NCI-H146 treated with DMSO at 0.1 percent for 48 hours (cell line): ENCODE measurements around the gene RNF182.
"Not testable (repeated sequence)": the region's sequence is repeated elsewhere in the genome, so short reads cannot be mapped to it uniquely, and the experiment has no call there.

Experiments
- DNase-seq: peaks from one replicate; lab custom pipeline; 2025; ENCODE audit not compliant: unreplicated experiment; lab: John Stamatoyannopoulos, UW

The RNF182 gene

GRCh38 chr6:13924949-13925881 is at the start of gene RNF182:
Gene RNF182, plus strand, starts transcription at chr6:13924952. Its CDS starts 52,168 bp downstream, at chr6:13977120.
- DNase-seq, result peak; percentile 50

GRCh38 chr6:13877051-13877450 is 47.7 kb upstream of the RNF182 start:
- no peak for DNase-seq

GRCh38 chr6:13880061-13880663 is 44.6 kb upstream of the RNF182 start:
- DNase-seq, result not testable (repeated sequence)

- no peak for DNase-seq
Observed at GRCh38 chr6:13881621-13882165, 43.1 kb upstream of the RNF182 start.

- no peak for DNase-seq
Observed at GRCh38 chr6:13883966-13884365, 40.8 kb upstream of the RNF182 start.

GRCh38 chr6:13884397-13884796 is 40.4 kb upstream of the RNF182 start:
- DNase-seq, result no peak

GRCh38 chr6:13885601-13886000 is 39.2 kb upstream of the RNF182 start:
- no peak for DNase-seq

- DNase-seq, result no peak
Observed at GRCh38 chr6:13886949-13887348, 37.8 kb upstream of the RNF182 start.

- DNase-seq, result no peak
Observed at GRCh38 chr6:13892017-13892645, 32.6 kb upstream of the RNF182 start.

- DNase-seq, result no peak
Observed at GRCh38 chr6:13902922-13903321, 21.8 kb upstream of the RNF182 start.

- no peak for DNase-seq
Observed at GRCh38 chr6:13903364-13903763, 21.4 kb upstream of the RNF182 start.

GRCh38 chr6:13907001-13907350 is 17.8 kb upstream of the RNF182 start:
- DNase-seq, result no peak

- no peak for DNase-seq
Observed at GRCh38 chr6:13907614-13908215, 17.0 kb upstream of the RNF182 start.

GRCh38 chr6:13908955-13909381 is 15.8 kb upstream of the RNF182 start:
- DNase-seq, result peak; percentile 68

GRCh38 chr6:13910443-13910842 is 14.3 kb upstream of the RNF182 start:
- DNase-seq, result no peak

- DNase-seq, result no peak
Observed at GRCh38 chr6:13911337-13911736, 13.4 kb upstream of the RNF182 start.

GRCh38 chr6:13913226-13914001 is 11.3 kb upstream of the RNF182 start:
- no peak for DNase-seq

- no peak for DNase-seq
Observed at GRCh38 chr6:13914351-13914750, 10.4 kb upstream of the RNF182 start.

- DNase-seq, result no peak
Observed at GRCh38 chr6:13915561-13916229, 9.1 kb upstream of the RNF182 start.
